Neuron (in vitro differentiated cells): ENCODE data around the gene FAM3A.
A peak's percentile ranks its signal among the peaks of the same experiment; 100 is the strongest.

Experiments used
- H2AFZ ChIP-seq: one replicate; pipeline ENCODE4 v1.6.1; 2013; ENCODE audit warnings: low read depth, mild to moderate bottlenecking, inconsistent platforms, low read length, moderate library complexity
- H3K27me3 ChIP-seq: one replicate; pipeline ENCODE4 v1.6.1; 2013; ENCODE audit warnings: low read length; ENCODE audit not compliant: insufficient read depth
- H3K36me3 ChIP-seq: one replicate; pipeline ENCODE4 v1.6.1; 2013; ENCODE audit warnings: low read length; ENCODE audit not compliant: insufficient read depth
- H3K4me1 ChIP-seq: one replicate; pipeline ENCODE4 v1.6.1; 2013; ENCODE audit warnings: low read length; ENCODE audit not compliant: insufficient read depth
- H3K4me3 ChIP-seq: 2 replicates; pipeline ENCODE4 v1.5.1; 2013; ENCODE audit warnings: mild to moderate bottlenecking, low read length, moderate library complexity
- H3K9me3 ChIP-seq: one replicate; pipeline ENCODE4 v1.6.1; 2013; ENCODE audit warnings: low read length

Gene FAM3A

GRCh38 chrX:154478728-154479622 lies 37.1 kb downstream of the FAM3A start, which contains the start of gene LAGE3:
Gene LAGE3, minus strand, starts transcription at chrX:154479281. Its CDS starts 366 bp downstream, at chrX:154478915.
- H3K4me3 ChIP-seq = peak within 1 kb of the TSS; percentile 43
- H3K9me3 ChIP-seq = no peaks in the 10 kb centered on the region
- H2AFZ ChIP-seq = peak within 1 kb of the TSS; percentile 4
- H3K4me1 ChIP-seq = peaks cover 6% of the 10 kb centered on the region
- H3K36me3 ChIP-seq = no peaks in the 10 kb centered on the region
- no peaks in the 10 kb centered on the region for H3K27me3 ChIP-seq

- no peaks in the 10 kb centered on the region for H3K9me3 ChIP-seq
- no peaks in the 10 kb centered on the region for H3K27me3 ChIP-seq
- no peak overlapping the region for H2AFZ ChIP-seq
- peaks cover 1% of the 10 kb centered on the region for H3K36me3 ChIP-seq
- H3K4me1 ChIP-seq = peaks cover 6% of the 10 kb centered on the region
- H3K4me3 ChIP-seq = peak overlapping the region; percentile 43
These were observed 38.0 kb downstream of the FAM3A start for GRCh38 chrX:154477891-154478477.

GRCh38 chrX:154476821-154477220 lies 39.2 kb downstream of the FAM3A start:
- H3K27me3 ChIP-seq = no peaks in the 10 kb centered on the region
- peaks cover 12% of the 10 kb centered on the region for H3K36me3 ChIP-seq
- no peaks in the 10 kb centered on the region for H3K9me3 ChIP-seq
- no peak overlapping the region for H3K4me3 ChIP-seq
- H2AFZ ChIP-seq = no peak overlapping the region
- H3K4me1 ChIP-seq = peaks cover 6% of the 10 kb centered on the region

- Histone ChIP-seq H2AFZ (no peak overlapping the region), H3K36me3 (peaks cover 26% of the 10 kb centered on the region), H3K27me3 (no peaks in the 10 kb centered on the region), H3K4me3 (no peak overlapping the region), H3K4me1 (peaks cover 6% of the 10 kb centered on the region), H3K9me3 (no peaks in the 10 kb centered on the region)
These were observed 42.3 kb downstream of the FAM3A start for GRCh38 chrX:154473683-154474082.

GRCh38 chrX:154472685-154473632 lies 43.1 kb downstream of the FAM3A start:
- no peaks in the 10 kb centered on the region for H3K27me3 ChIP-seq
- H2AFZ ChIP-seq = no peak overlapping the region
- H3K4me1 ChIP-seq = peaks cover 3% of the 10 kb centered on the region
- H3K4me3 ChIP-seq = no peak overlapping the region
- peaks cover 32% of the 10 kb centered on the region for H3K36me3 ChIP-seq
- H3K9me3 ChIP-seq = no peaks in the 10 kb centered on the region

- H2AFZ ChIP-seq = no peak overlapping the region
- peaks cover 33% of the 10 kb centered on the region for H3K36me3 ChIP-seq
These were observed 44.0 kb downstream of the FAM3A start for GRCh38 chrX:154471839-154472684.

GRCh38 chrX:154470914-154471568 lies 45.0 kb downstream of the FAM3A start:
- Histone ChIP-seq H3K4me1 (no peaks in the 10 kb centered on the region), H2AFZ (no peak overlapping the region), H3K27me3 (no peaks in the 10 kb centered on the region), H3K36me3 (peaks cover 38% of the 10 kb centered on the region), H3K4me3 (no peak overlapping the region), H3K9me3 (no peaks in the 10 kb centered on the region)

More at GRCh38 chrX:154471839-154472684, 44.0 kb downstream of the FAM3A start:
- H3K4me3 ChIP-seq = no peak overlapping the region
- H3K4me1 ChIP-seq = no peaks in the 10 kb centered on the region
- no peaks in the 10 kb centered on the region for H3K9me3 ChIP-seq
- H3K27me3 ChIP-seq = no peaks in the 10 kb centered on the region

GRCh38 chrX:154470434-154470833 lies 45.6 kb downstream of the FAM3A start:
- H3K36me3 ChIP-seq = peaks cover 42% of the 10 kb centered on the region
- no peaks in the 10 kb centered on the region for H3K9me3 ChIP-seq
- no peaks in the 10 kb centered on the region for H3K27me3 ChIP-seq
- H3K4me3 ChIP-seq = no peak overlapping the region
- no peak overlapping the region for H2AFZ ChIP-seq
- no peaks in the 10 kb centered on the region for H3K4me1 ChIP-seq

GRCh38 chrX:154469880-154470279 lies 46.2 kb downstream of the FAM3A start:
- Histone ChIP-seq H3K36me3 (peaks cover 42% of the 10 kb centered on the region), H3K27me3 (no peaks in the 10 kb centered on the region)

GRCh38 chrX:154469114-154469513 lies 46.9 kb downstream of the FAM3A start:
- H3K36me3 ChIP-seq = peaks cover 47% of the 10 kb centered on the region
- no peaks in the 10 kb centered on the region for H3K9me3 ChIP-seq
- H3K4me1 ChIP-seq = no peaks in the 10 kb centered on the region
- no peaks in the 10 kb centered on the region for H3K27me3 ChIP-seq
- H3K4me3 ChIP-seq = no peak overlapping the region
- no peak overlapping the region for H2AFZ ChIP-seq

More at GRCh38 chrX:154469880-154470279, 46.2 kb downstream of the FAM3A start:
- no peaks in the 10 kb centered on the region for H3K9me3 ChIP-seq
- no peaks in the 10 kb centered on the region for H3K4me1 ChIP-seq
- no peak overlapping the region for H3K4me3 ChIP-seq
- no peak overlapping the region for H2AFZ ChIP-seq

GRCh38 chrX:154468217-154468616 lies 47.8 kb downstream of the FAM3A start:
- peaks cover 50% of the 10 kb centered on the region for H3K36me3 ChIP-seq
- H3K4me1 ChIP-seq = no peaks in the 10 kb centered on the region
- H2AFZ ChIP-seq = no peak overlapping the region
- no peak overlapping the region for H3K4me3 ChIP-seq
- H3K27me3 ChIP-seq = no peaks in the 10 kb centered on the region
- no peaks in the 10 kb centered on the region for H3K9me3 ChIP-seq

- Histone ChIP-seq H3K27me3 (no peaks in the 10 kb centered on the region), H3K9me3 (no peaks in the 10 kb centered on the region), H3K4me1 (no peaks in the 10 kb centered on the region), H2AFZ (no peak overlapping the region), H3K4me3 (no peak overlapping the region), H3K36me3 (peaks cover 48% of the 10 kb centered on the region)
These were observed 48.5 kb downstream of the FAM3A start for GRCh38 chrX:154467556-154467955.
